ELF-1 (cell line): ENCODE measurements around the gene RAD50.

ENCODE experiments used
- DNase-seq: peaks from one replicate; pipeline ENCODE4 v3.0.0-alpha.2; 2016; ENCODE audit warnings: low read depth, low spot score

Gene RAD50

GRCh38 chr5:132659598-132660493, 103.1 kb downstream of the RAD50 start:
- no peak for DNase-seq

GRCh38 chr5:132661231-132662003, 104.6 kb downstream of the RAD50 start:
- DNase-seq: no peak

GRCh38 chr5:132662004-132662401, 105.2 kb downstream of the RAD50 start:
- no peak for DNase-seq

GRCh38 chr5:132662925-132663770, 106.4 kb downstream of the RAD50 start:
- peak; percentile 48 for DNase-seq

- no peak for DNase-seq
Measured at GRCh38 chr5:132663771-132664695, 107.3 kb downstream of the RAD50 start.

- DNase-seq: no peak
Measured at GRCh38 chr5:132664696-132665209, 108.0 kb downstream of the RAD50 start.

- no peak for DNase-seq
Measured at GRCh38 chr5:132665574-132666080, 108.8 kb downstream of the RAD50 start.

GRCh38 chr5:132666310-132667123, 109.7 kb downstream of the RAD50 start:
- no peak for DNase-seq

- no peak for DNase-seq
Measured at GRCh38 chr5:132667309-132667708, 110.5 kb downstream of the RAD50 start.

GRCh38 chr5:132667761-132668705, 111.3 kb downstream of the RAD50 start:
- DNase-seq: peak; percentile 16

- no peak for DNase-seq
Measured at GRCh38 chr5:132668706-132669454, 112.1 kb downstream of the RAD50 start.

GRCh38 chr5:132669455-132669820, 112.7 kb downstream of the RAD50 start:
- no peak for DNase-seq

GRCh38 chr5:132669966-132670882, 113.4 kb downstream of the RAD50 start:
- DNase-seq: peak; percentile 27

GRCh38 chr5:132671000-132671399, 114.2 kb downstream of the RAD50 start:
- DNase-seq: no peak

GRCh38 chr5:132673488-132673887, 116.7 kb downstream of the RAD50 start:
- DNase-seq: no peak

- no peak for DNase-seq
Measured at GRCh38 chr5:132673939-132674630, 117.3 kb downstream of the RAD50 start, which contains the start of gene IL4. Gene IL4 (plus strand): TSS chr5:132673989. CDS start chr5:132674051, 62 bp downstream.
